Stimulated activated CD4-positive, alpha-beta T cell treated with anti-CD3 and anti-CD28 coated beads, Interleukin-1b, Interleukin-23, amount 100 ng/mL, for 4 hours (primary cell): ENCODE results near the gene C1GALT1.

Experiments used
- DNase-seq, 2 donors: peaks; one replicate each; pipeline ENCODE4 v3.0.0-alpha.2; 2020; ENCODE audit warnings: low read depth in 2 of 2

The C1GALT1 gene

GRCh38 chr7:7272294-7272693 is 90.0 kb downstream of the C1GALT1 start:
- DNase-seq = no peak

- DNase-seq = no peak
Observed at GRCh38 chr7:7274782-7275181, 92.4 kb downstream of the C1GALT1 start.

GRCh38 chr7:7276161-7276560 is 93.8 kb downstream of the C1GALT1 start:
- no peak for DNase-seq

GRCh38 chr7:7290429-7291122 is 108.2 kb downstream of the C1GALT1 start:
- DNase-seq = no peak

- DNase-seq = no peak
Observed at GRCh38 chr7:7292085-7292484, 109.7 kb downstream of the C1GALT1 start.

- no peak for DNase-seq
Observed at GRCh38 chr7:7292608-7293007, 110.3 kb downstream of the C1GALT1 start.

GRCh38 chr7:7293092-7293491 is 110.7 kb downstream of the C1GALT1 start:
- DNase-seq = no peak

- DNase-seq = no peak
Observed at GRCh38 chr7:7294911-7295310, 112.6 kb downstream of the C1GALT1 start.
